ENCODE data around the gene IFNAR1. TPM values are rescaled to one million over a fixed set of nuclear protein-coding genes. Genes with fewer than 3 reads are reported as not detected.
A peak's percentile ranks its signal among the peaks of the same experiment; 100 is the strongest.
"Not testable (repeated sequence)": the region's sequence is repeated elsewhere in the genome, so short reads cannot be mapped to it uniquely, and the experiment has no call there.

Gene IFNAR1
- total RNA-seq, 1 experiment from 2014 or later, result 30.1 TPM

- Histone ChIP-seq H3K27me3 (no peaks in the 10 kb centered on the region), H3K4me3 (no peak overlapping the region), H3K27ac (no peak overlapping the region), H3K9me3 (replicated peaks) (peaks cover 11% of the 10 kb centered on the region), H3K36me3 (no peaks in the 10 kb centered on the region), H3K4me1 (peaks cover 26% of the 10 kb centered on the region)
- DNase-seq, result no peak
Observed at GRCh38 chr21:33317145-33317544, 7.6 kb upstream of the IFNAR1 start.

DNA sequence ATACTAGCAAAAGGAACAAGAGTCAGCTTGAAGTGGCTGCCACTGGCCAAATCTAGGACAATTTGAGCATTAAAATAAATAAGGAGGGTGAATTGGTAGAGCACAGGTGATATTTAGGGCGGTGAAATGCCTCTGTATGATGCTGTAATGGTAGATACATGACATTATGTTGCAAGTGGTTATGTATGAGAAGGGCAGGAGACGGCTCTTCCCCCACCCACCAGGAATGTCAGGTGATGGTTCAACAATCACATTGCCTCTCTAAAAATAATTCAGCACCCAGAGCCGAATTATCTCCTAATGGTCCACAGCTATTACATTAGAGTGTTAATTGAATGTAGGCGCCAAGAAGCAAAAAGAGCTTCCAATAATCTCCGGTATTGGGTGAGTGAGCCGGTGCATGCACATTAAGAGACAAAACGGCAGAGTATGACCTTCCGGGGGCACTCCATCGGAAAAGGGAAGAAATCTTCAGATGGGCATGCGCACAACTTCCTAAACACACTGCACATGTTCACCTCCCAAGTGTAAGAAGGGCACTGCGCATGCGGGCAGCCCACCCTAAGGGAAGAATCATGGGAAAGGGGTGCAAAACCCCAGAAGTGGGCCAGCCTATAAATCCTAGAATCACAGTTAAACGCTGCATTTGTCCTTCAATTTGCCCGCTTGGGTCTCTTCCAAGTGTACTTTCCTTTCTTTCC, 6.8 kb upstream of the IFNAR1 start:
- Histone ChIP-seq H3K27me3 (no peaks in the 10 kb centered on the region), H3K4me3 (no peak overlapping the region), H3K4me1 (peaks cover 22% of the 10 kb centered on the region), H3K36me3 (no peaks in the 10 kb centered on the region), H3K27ac (no peak overlapping the region), H3K9me3 (replicated peaks) (peaks cover 11% of the 10 kb centered on the region)
- DNase-seq, result no peak

- H3K27me3 ChIP-seq; H3K9me3 ChIP-seq (replicated peaks); H3K4me1 ChIP-seq; H3K36me3 ChIP-seq; DNase-seq; H3K4me3 ChIP-seq; H3K27ac ChIP-seq: not testable (repeated sequence)
Observed at GRCh38 chr21:33321005-33321404, 3.8 kb upstream of the IFNAR1 start.

- peak overlapping the region; percentile 92 for H3K4me3 ChIP-seq
- not testable (repeated sequence) for H3K36me3 ChIP-seq; H3K27me3 ChIP-seq; DNase-seq; H3K9me3 ChIP-seq (replicated peaks); H3K4me1 ChIP-seq; H3K27ac ChIP-seq
Observed at GRCh38 chr21:33323610-33324009, 1.2 kb upstream of the IFNAR1 start.

DNA sequence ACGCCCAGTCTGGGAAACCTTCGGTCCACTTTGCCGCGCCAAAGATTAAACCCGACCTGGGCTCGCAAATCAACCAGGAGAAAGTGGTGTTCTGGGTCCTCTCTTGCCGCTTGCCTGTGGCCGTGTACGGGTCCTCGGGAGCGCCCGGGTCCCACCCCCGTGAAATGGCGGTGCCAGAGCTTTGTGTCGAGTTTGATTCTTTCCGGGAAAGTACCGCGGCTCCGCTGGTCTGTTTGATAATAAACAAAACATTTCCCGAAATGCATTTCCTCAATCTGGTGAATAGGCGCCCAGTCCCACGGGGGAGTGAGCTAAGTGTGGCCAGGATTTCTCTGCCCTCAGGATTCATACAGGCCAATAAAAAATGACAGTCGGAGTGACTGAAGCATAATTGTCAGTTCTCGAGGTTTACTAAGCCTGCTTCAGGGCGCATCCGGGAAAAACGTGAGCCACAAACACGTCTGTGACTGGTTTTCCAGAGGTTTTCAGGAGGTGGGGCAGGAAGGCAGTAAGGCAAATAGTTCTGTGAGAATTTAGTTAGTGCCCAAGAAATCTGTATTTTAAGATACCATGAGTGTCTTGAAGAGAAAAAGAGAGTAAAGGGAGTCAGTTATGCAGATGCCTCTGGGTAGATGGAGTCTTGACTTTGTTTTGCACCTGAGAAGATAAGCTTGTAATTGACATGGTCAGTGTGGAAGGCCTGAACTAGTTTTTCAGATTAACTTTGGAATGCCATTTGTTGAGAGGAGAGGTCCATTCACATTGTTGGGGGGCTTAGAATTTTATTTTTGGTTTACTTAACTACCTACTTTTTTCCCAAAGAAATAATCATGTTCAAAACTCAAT, 675 bp downstream of the IFNAR1 start:
- H3K4me3 ChIP-seq, result peak overlapping the region; percentile 92
- H3K27me3 ChIP-seq, result no peaks in the 10 kb centered on the region
- H3K36me3 ChIP-seq, result peaks cover 2% of the 10 kb centered on the region
- peaks cover 12% of the 10 kb centered on the region; the same call in 1 of the 2 replicates for H3K4me1 ChIP-seq
- peak overlapping the region; percentile 90 for H3K27ac ChIP-seq
- peak; percentile 68 to 75 for DNase-seq
- H3K9me3 ChIP-seq (replicated peaks), result no peaks in the 10 kb centered on the region

- Histone ChIP-seq H3K27me3 (no peaks in the 10 kb centered on the region), H3K4me1 (peaks cover 12% of the 10 kb centered on the region; the same call in 1 of the 2 replicates), H3K36me3 (peaks cover 17% of the 10 kb centered on the region), H3K9me3 (replicated peaks) (peaks cover 7% of the 10 kb centered on the region), H3K4me3 (no peak overlapping the region), H3K27ac (no peak overlapping the region)
- no peak for DNase-seq
Observed at GRCh38 chr21:33327326-33327725, 2.6 kb downstream of the IFNAR1 start.

GRCh38 chr21:33327792-33328433, 3.1 kb downstream of the IFNAR1 start:
- DNase-seq, result no peak
- Histone ChIP-seq H3K4me1 (peaks cover 12% of the 10 kb centered on the region; the same call in 1 of the 2 replicates), H3K4me3 (no peak overlapping the region), H3K27ac (no peak overlapping the region), H3K36me3 (peaks cover 23% of the 10 kb centered on the region), H3K27me3 (no peaks in the 10 kb centered on the region), H3K9me3 (replicated peaks) (peaks cover 12% of the 10 kb centered on the region)

- no peak overlapping the region for H3K4me3 ChIP-seq
- no peak for DNase-seq
- H3K27ac ChIP-seq, result no peak overlapping the region
- H3K9me3 ChIP-seq (replicated peaks), result peaks cover 26% of the 10 kb centered on the region
- peaks cover 39% of the 10 kb centered on the region for H3K36me3 ChIP-seq
- H3K27me3 ChIP-seq, result no peaks in the 10 kb centered on the region
- H3K4me1 ChIP-seq, result peaks cover 11% of the 10 kb centered on the region; the same call in 1 of the 2 replicates
Observed at GRCh38 chr21:33330726-33331125, 6.0 kb downstream of the IFNAR1 start.

DNA sequence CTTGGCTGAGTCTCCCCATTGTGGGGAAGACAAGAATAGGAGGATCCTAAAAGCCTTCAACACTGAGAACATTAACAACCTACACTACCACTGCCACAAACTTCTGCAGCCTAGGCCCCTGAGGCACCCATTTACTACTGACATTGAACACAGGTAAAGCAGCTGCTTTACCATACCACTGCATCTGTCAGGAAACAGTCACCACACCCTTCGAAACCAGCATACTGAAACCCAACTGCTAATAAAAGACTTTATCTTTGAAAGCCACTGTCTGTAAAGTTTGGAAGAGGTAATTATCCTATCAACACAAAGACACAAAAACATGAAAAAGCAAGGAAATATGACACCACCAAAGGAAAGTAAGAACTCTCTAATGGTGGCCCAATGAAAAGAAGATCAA, 7.4 kb downstream of the IFNAR1 start:
- peaks cover 44% of the 10 kb centered on the region for H3K36me3 ChIP-seq
- peaks cover 7% of the 10 kb centered on the region; the same call in 1 of the 2 replicates for H3K4me1 ChIP-seq
- no peaks in the 10 kb centered on the region for H3K27me3 ChIP-seq
- H3K9me3 ChIP-seq (replicated peaks), result peaks cover 26% of the 10 kb centered on the region
- no peak for DNase-seq
- no peak overlapping the region for H3K4me3 ChIP-seq
- H3K27ac ChIP-seq, result no peak overlapping the region

DNA sequence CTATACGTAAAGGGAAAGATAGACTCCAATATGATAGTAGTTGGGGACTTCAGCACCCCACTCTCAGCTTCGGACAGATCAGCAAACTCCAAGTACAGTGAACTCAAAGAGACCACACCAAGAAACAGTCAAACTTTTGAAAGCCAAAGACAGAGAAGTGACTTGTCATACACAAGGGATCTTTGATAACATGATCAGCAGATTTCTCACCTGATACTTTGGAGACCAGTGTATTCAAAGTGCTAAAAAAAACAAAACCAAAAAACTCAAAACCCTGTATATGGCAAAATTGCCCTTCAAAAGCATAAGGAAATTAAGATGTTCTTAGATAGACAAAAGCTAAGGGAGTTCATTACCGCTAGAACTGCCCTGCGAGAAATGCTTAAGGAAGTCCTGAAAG, 9.4 kb downstream of the IFNAR1 start:
- Histone ChIP-seq H3K36me3 (peaks cover 52% of the 10 kb centered on the region), H3K9me3 (replicated peaks) (peaks cover 26% of the 10 kb centered on the region), H3K4me1 (peaks cover 3% of the 10 kb centered on the region; the same call in 1 of the 2 replicates), H3K27ac (no peak overlapping the region), H3K4me3 (no peak overlapping the region), H3K27me3 (no peaks in the 10 kb centered on the region)
- DNase-seq, result no peak

GRCh38 chr21:33334824-33335223, 10.1 kb downstream of the IFNAR1 start:
- no peak for DNase-seq
- no peak overlapping the region for H3K27ac ChIP-seq

DNA sequence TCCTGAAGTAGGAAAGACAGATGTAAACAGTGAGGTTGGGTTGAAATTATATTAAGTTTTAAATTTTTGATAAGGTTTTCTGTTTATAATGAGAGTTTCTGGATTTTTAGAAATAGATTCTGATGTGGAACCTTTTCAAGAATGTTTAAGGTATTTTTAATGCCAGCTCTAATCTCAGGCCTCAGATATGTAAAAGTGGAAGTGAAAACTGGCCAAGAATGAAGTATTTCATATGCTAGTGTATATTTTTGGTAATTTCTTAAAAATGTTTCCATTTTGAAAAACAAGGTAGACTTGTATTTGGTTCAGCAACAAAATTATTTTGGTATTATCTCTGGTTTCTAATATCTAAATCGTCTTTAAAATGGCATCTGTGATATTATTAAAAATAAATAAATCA, 14.4 kb downstream of the IFNAR1 start:
- H3K36me3 ChIP-seq, result peaks cover 48% of the 10 kb centered on the region
- no peak for DNase-seq
- H3K9me3 ChIP-seq (replicated peaks), result 0 out of 2 replicates have a peak, but pooled peaks cover 5% of the 10 kb centered on the region
- H3K27me3 ChIP-seq, result no peaks in the 10 kb centered on the region
- H3K27ac ChIP-seq, result no peak overlapping the region
- H3K4me1 ChIP-seq, result no peaks in the 10 kb centered on the region
- H3K4me3 ChIP-seq, result no peak overlapping the region

More at GRCh38 chr21:33334824-33335223, 10.1 kb downstream of the IFNAR1 start:
- Histone ChIP-seq H3K27me3 (no peaks in the 10 kb centered on the region), H3K4me3 (no peak overlapping the region), H3K9me3 (replicated peaks) (peaks cover 26% of the 10 kb centered on the region), H3K36me3 (peaks cover 52% of the 10 kb centered on the region), H3K4me1 (no peaks in the 10 kb centered on the region)

- Histone ChIP-seq H3K36me3 (peaks cover 47% of the 10 kb centered on the region), H3K4me3 (no peak overlapping the region), H3K27me3 (no peaks in the 10 kb centered on the region), H3K27ac (no peak overlapping the region), H3K9me3 (replicated peaks) (0 out of 2 replicates have a peak, but pooled peaks cover 5% of the 10 kb centered on the region), H3K4me1 (no peaks in the 10 kb centered on the region)
- no peak for DNase-seq
Observed at GRCh38 chr21:33339918-33340317, 15.1 kb downstream of the IFNAR1 start.

- Histone ChIP-seq H3K9me3 (replicated peaks) (no peaks in the 10 kb centered on the region), H3K27me3 (no peaks in the 10 kb centered on the region), H3K4me3 (no peak overlapping the region), H3K36me3 (peaks cover 64% of the 10 kb centered on the region), H3K27ac (no peak overlapping the region), H3K4me1 (no peaks in the 10 kb centered on the region)
- no peak for DNase-seq
Observed at GRCh38 chr21:33345751-33346238, 21.0 kb downstream of the IFNAR1 start.

- Histone ChIP-seq H3K9me3 (replicated peaks) (no peaks in the 10 kb centered on the region), H3K27me3 (no peaks in the 10 kb centered on the region), H3K4me3 (no peak overlapping the region), H3K27ac (no peak overlapping the region), H3K4me1 (no peaks in the 10 kb centered on the region), H3K36me3 (peaks cover 49% of the 10 kb centered on the region)
- DNase-seq, result no peak
Observed at GRCh38 chr21:33348706-33349105, 23.9 kb downstream of the IFNAR1 start.
